SHP77 (cell line): Measurements from ENCODE around the gene LRRN2.
"Not testable (repeated sequence)": the region's sequence is repeated elsewhere in the genome, so short reads cannot be mapped to it uniquely, and the experiment has no call there.

Source experiments
- DNase-seq, 2 experiments: peaks; one replicate each; lab custom pipeline; 2025; lab: John Stamatoyannopoulos, UW

LRRN2 gene

GRCh38 chr1:204692325-204692840 is 6.8 kb upstream of the LRRN2 start:
- no peak for DNase-seq

- not testable (repeated sequence) for DNase-seq
Measured at GRCh38 chr1:204691328-204691730, 5.8 kb upstream of the LRRN2 start.

GRCh38 chr1:204688776-204689175 is 3.2 kb upstream of the LRRN2 start:
- no peak for DNase-seq

- no peak for DNase-seq
Measured at GRCh38 chr1:204688007-204688406, 2.5 kb upstream of the LRRN2 start.

- peak in 1 of 2 experiments; percentile 25 for DNase-seq
Measured at GRCh38 chr1:204684571-204685235, 835 bp downstream of the LRRN2 start.

- no peak for DNase-seq
Measured at GRCh38 chr1:204684206-204684570, 1.4 kb downstream of the LRRN2 start.

- no peak for DNase-seq
Measured at GRCh38 chr1:204683284-204684205, 2.0 kb downstream of the LRRN2 start.

- DNase-seq: no peak
Measured at GRCh38 chr1:204680461-204680860, 5.1 kb downstream of the LRRN2 start.

- no peak for DNase-seq
Measured at GRCh38 chr1:204680051-204680450, 5.5 kb downstream of the LRRN2 start.

GRCh38 chr1:204678721-204679475 is 6.6 kb downstream of the LRRN2 start:
- no peak for DNase-seq

GRCh38 chr1:204677864-204678263 is 7.7 kb downstream of the LRRN2 start:
- no peak for DNase-seq

- DNase-seq: no peak
Measured at GRCh38 chr1:204676043-204676442, 9.5 kb downstream of the LRRN2 start.

GRCh38 chr1:204673909-204674649 is 11.5 kb downstream of the LRRN2 start:
- peak in 1 of 2 experiments; percentile 22 for DNase-seq

- no peak for DNase-seq
Measured at GRCh38 chr1:204673209-204673608, 12.3 kb downstream of the LRRN2 start.

- DNase-seq: no peak
Measured at GRCh38 chr1:204672482-204673121, 12.9 kb downstream of the LRRN2 start.

GRCh38 chr1:204672069-204672468 is 13.5 kb downstream of the LRRN2 start:
- DNase-seq: no peak

GRCh38 chr1:204670152-204670927 is 15.2 kb downstream of the LRRN2 start:
- no peak for DNase-seq

- DNase-seq: no peak
Measured at GRCh38 chr1:204669579-204669978, 16.0 kb downstream of the LRRN2 start.

- no peak for DNase-seq
Measured at GRCh38 chr1:204664384-204664651, 21.2 kb downstream of the LRRN2 start.

- no peak for DNase-seq
Measured at GRCh38 chr1:204663644-204664383, 21.7 kb downstream of the LRRN2 start.
